GM18873 (cell line): ENCODE measurements around the gene PIP4K2A.
"Not testable (repeated sequence)": the region's sequence is repeated elsewhere in the genome, so short reads cannot be mapped to it uniquely, and the experiment has no call there.

Experiments used
- ATAC-seq: cut with Tn5 transposase; IDR thresholded peaks from one replicate; pipeline ENCODE4 v1.9.1; 2021; ENCODE audit warnings: mild to moderate bottlenecking, moderate library complexity, moderate number of reproducible peaks; ENCODE audit not compliant: unreplicated experiment, low FRiP score

Gene PIP4K2A

GRCh38 chr10:22714479-22715289 lies at the start of gene PIP4K2A:
TSS of gene PIP4K2A (minus strand) at chr10:22714578. CDS start at chr10:22714326, 252 bp downstream.
- ATAC-seq: no peak

DNA sequence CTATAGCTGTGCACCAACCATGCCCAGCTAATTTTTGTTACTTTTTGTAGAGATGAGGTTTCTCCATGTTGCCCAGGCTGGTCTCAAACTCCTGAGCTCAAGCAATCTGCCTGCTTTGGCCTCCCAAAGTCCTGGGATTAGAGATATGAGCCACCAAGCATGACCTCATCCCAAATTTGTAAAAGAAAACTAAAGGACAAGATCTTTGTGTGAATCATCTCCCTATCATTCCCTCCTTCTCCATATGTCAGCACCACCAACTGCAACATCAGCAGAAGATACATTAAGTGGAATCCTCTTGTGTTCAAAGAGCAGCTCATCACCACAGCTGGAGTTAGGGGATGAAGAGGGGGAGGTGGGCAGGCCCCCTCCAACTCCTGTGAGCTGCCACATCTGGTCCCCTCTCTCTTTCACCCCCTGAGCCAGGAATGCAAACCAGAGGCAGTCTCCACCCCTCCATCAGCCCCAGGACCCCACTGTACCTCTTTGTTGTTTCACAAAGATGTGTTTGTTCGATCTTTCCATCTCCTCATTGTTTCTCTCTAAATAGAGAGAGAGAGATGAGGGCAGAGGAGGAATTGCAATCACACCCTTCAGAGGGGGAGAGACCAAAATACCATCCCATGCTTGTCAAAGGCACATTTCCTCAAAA lies 47.3 kb upstream of the PIP4K2A start:
- ATAC-seq: no peak

- ATAC-seq: no peak
These were observed 45.6 kb upstream of the PIP4K2A start for GRCh38 chr10:22760025-22760424.

DNA sequence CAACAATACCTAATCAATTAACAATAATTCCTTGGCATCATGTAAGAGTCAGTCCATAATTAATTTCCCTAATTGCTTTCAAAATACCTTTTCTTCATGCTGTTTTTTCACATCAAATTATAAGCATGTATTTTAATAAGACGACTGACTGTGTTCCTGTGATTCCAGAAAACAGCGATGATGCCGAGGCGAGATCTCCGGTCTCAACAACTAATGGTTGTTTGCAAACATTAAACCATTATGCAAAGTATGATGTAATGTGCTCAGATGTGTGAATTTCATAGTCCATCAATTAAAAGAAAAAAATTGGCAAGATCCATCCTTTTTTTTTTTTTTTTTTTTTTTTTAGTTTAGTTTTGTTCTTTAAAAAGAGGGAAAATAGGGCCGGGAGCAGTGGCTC lies 44.5 kb upstream of the PIP4K2A start:
- no peak for ATAC-seq

- ATAC-seq: no peak
These were observed 39.9 kb upstream of the PIP4K2A start for GRCh38 chr10:22754296-22754695.

GRCh38 chr10:22753786-22754185 lies 39.4 kb upstream of the PIP4K2A start:
- ATAC-seq: no peak

GRCh38 chr10:22752272-22752889 lies 38.0 kb upstream of the PIP4K2A start:
- no peak for ATAC-seq

DNA sequence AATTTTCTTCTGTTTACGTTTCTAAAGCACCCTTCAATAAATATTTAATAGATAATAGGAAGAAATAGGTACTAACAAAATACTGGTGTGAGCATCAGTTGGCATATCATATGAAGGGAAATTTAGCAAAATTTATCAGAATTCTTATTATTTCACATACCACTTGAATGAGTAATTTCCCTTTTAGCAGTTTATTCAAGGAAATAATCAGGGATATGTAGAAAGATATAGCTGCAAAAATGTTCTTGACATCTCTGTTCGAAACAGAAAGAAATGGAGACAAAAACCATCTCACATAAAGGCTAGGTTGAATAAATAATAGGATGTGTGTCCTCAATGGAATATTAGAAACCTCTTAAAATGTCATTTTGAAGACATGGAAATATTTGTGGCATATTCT lies 35.8 kb upstream of the PIP4K2A start:
- ATAC-seq: no peak

DNA sequence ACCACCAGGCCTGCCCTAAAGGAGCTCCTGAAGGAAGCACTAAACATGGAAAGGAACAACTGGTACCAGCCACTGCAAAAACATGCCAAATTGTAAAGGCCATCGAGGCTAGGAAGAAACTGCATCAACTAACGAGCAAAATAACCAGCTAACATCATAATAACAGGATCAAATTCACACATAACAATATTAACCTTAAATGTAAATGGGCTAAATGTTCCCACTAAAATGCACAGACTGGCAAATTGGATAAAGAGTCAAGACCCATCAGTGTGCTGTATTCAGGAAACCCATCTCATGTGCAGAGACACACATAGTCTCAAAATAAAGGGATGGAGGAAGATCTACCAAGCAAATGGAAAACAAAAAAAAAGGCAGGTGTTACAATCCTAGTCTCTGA lies 30.5 kb upstream of the PIP4K2A start:
- not testable (repeated sequence) for ATAC-seq

DNA sequence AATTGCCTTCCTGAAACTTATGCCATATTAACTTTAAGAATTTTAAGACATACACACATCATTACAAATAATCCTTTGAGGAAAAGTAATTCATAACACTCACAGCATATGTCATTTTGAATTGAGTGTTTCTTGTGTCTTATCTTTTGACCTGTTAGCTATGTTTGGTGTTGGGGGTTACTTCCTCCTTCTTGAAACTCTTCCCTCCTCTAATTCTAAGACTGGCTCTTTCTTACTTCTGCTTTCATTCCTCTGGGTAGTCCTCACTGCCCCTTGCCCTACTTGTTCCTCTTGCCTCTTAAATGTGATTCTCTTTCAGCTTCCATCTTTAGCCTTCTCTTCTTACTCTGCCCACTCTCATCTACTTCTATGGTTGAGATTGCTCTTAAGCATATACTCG lies 28.3 kb upstream of the PIP4K2A start:
- ATAC-seq: peak; percentile 94

DNA sequence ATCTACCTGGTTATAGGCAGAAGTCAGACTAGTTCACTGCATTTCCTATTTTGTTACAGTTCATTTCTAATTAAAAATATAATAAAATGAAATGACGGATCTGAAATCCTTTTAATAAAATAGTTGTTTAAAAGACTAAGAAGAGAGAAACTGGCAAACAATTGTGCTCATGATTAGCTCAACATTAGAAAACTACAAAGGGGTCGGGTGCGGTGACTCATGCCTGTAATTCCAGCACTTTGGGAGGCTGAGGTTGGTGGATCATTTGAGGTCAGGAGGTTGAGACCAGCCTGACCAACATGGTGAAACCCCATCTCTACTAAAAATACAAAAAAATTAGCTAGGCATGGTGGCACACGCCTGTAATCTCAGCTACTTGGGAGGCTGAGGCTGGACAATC lies 27.3 kb upstream of the PIP4K2A start:
- not testable (repeated sequence) for ATAC-seq

- no peak for ATAC-seq
These were observed 25.8 kb upstream of the PIP4K2A start for GRCh38 chr10:22740180-22740579.

GRCh38 chr10:22737587-22737986 lies 23.2 kb upstream of the PIP4K2A start:
- ATAC-seq: no peak

- no peak for ATAC-seq
These were observed 21.8 kb upstream of the PIP4K2A start for GRCh38 chr10:22736134-22736533.

- ATAC-seq: no peak
These were observed 19.6 kb upstream of the PIP4K2A start for GRCh38 chr10:22733992-22734391.

DNA sequence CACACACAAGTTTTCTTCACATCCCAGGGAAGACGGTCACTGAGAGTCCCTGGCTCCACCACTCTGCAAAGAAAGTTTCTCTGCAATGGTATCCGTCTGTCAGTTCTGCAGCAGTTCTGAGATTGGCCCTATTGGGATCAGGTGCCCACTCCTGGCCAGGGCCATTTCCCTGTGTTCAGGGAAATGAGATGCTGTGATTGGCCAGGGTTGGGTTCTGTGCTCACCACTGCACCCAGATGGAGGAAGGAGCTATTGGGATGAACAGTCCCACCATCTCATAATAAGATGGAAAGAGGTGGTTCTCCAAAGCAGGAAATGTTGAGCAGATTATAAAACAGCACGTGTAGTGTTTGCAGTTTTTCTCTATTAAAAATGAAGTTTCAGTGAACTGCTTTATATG lies 13.3 kb upstream of the PIP4K2A start:
- no peak for ATAC-seq

- ATAC-seq: no peak
These were observed 12.7 kb upstream of the PIP4K2A start for GRCh38 chr10:22727112-22727511.

DNA sequence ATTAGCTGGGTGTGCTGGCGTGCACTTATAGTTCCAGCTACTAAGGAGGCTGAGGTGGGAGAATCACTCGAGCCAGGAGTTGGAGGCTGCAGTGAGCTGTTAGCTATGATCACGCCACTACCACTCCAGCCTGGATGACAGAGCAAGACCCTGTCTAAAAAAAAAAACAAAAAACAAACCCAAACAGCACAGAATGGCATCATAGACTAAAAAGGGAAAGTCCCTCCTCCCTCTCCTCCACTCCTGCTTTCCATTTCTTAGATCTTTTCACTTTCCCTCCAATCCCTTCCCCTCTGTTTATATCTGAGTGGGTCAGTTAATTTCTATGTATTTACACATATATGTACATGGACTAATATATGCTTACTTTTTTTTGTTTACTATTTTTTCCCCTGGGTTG lies 10.4 kb upstream of the PIP4K2A start:
- ATAC-seq: no peak

GRCh38 chr10:22723783-22724182 lies 9.4 kb upstream of the PIP4K2A start:
- peak; percentile 41 for ATAC-seq

DNA sequence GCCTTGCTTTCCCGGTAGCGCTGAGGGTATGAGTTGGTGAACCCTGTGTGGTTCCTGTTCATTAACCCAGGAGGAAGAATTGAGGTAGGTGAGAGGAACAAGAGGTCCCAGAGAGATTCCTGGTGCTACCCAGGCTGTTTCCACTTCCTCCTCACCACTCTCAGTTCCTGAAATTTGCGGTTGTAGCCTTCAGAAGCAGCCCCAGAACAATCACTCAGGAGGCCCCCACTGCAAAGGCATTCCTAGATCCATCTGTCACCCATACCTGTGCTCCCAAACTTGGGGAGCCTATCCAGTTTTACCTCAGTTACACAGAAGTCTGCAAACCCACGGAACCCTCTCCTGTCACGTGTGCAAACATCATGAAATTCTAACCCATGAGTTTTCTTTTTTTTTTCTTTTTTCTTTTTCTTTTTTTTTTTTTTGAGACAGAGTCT lies 9.0 kb upstream of the PIP4K2A start:
- peak; percentile 63 for ATAC-seq

DNA sequence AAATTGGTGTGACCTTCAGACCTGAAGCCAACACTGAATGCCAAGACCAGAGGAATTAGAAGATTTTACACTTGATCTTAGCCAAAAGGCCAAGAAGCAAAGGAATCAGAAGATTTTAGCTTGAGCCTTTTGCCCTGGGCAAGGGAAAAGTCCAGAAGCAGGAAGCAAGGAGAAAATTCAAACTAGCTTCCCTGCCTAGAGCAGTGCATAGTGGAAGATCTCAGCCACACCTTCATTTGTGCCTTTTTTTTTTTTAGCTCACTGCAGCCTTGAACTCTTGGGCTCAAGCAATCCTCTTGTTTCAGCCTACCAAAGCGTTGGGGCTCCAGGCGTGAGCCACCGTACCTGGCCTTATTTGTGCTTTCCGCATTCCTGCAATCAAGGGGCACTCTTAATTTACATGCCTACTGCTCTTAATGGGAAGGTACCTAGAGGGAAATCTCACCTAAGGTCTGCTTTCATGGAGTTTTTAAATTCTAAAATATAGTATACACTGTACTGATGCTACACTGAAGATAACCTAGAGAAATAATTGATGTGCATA lies 8.3 kb upstream of the PIP4K2A start:
- no peak for ATAC-seq
